Measurements from ENCODE around the gene PARL. TPM values are rescaled to one million over a fixed set of nuclear protein-coding genes. Genes with fewer than 3 reads are reported as not detected.

Gene PARL
- total and polyA plus RNA-seq, 10 of the 15 experiments (the other 5 are each of a cell fraction or from before 2014, with no cell fraction given): 49.7 to 113 (median 77.2) TPM

DNA sequence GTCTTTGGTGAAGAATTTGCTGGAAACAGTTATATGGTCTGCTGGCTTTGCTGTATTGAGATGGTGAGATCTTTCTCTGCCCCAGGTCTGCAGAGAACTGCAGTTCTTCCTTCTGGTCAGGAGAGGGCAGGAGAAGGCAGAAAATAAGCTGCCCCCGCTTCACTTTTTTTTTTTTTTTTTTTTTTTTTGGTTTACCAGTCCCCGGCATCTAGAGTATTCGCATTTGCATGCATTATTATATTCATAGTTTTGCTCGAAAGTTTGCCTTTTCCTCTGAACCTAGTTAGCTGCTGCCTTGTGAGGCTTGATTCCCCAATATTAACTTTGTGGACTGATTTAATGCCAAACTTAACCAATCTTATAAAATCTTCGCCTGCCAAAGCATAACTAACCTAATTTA lies 10.6 kb upstream of the PARL start:
- Histone ChIP-seq H3K4me2 (ENCODE audit: control insufficient read depth, insufficient read depth) (no peak overlapping the region), H3K27ac (ENCODE audit: control insufficient read depth, insufficient read depth) (no peak overlapping the region), H3K4me1 (ENCODE audit: control insufficient read depth, insufficient read depth, low read length) (peaks cover 8% of the 10 kb centered on the region; the same call in 1 of the 2 replicates), H3K36me3 (ENCODE audit: control insufficient read depth in 2 of 2, insufficient read depth in 2 of 2, low read length in 1 of 2) (no peaks in the 10 kb centered on the region), H2AFZ (ENCODE audit: control insufficient read depth, low read depth, low read length) (no peak overlapping the region), H3K9me3 (replicated peaks; ENCODE audit: control insufficient read depth, insufficient read depth, low read length) (no peaks in the 10 kb centered on the region), H3K27me3 (replicated peaks in 1 of 2; ENCODE audit: control insufficient read depth in 2 of 2, insufficient read depth in 2 of 2, low read length in 1 of 2) (no peaks in the 10 kb centered on the region), H4K20me1 (ENCODE audit: control insufficient read depth, insufficient read depth) (no peaks in the 10 kb centered on the region), H3K79me2 (ENCODE audit: control insufficient read depth, insufficient read depth, low read length) (no peaks in the 10 kb centered on the region), H3K4me3 (no peak overlapping the region), H3K9ac (ENCODE audit: control insufficient read depth, insufficient read depth, low read length) (no peak overlapping the region)
- WGBS (ENCODE audit: insufficient coverage, insufficient replicate concordance, low lambda C conversion rate, missing lambda C conversion rate): 12% methylated on average over 4 of the region's 5 CpGs
- intact Hi-C loops (cut with micrococcal nuclease; ENCODE audit: unreplicated experiment) (loop anchor here (1.0 to 10.0 kb wide), 5 partner anchors 122 to 647 kb away; partner anchors contain the start of genes ABCC5 and EIF2B5), in situ Hi-C loops (cut with MboI) (loop anchor here (10.0 kb wide), 1 partner anchor 620 kb away; no protein-coding TSS in a partner anchor)
- ChIA-PET SMC1A (ENCODE audit: uncharacterized antibody, unreplicated experiment) (interaction anchor here (0.5 to 4.3 kb wide), 22 partner anchors 10 to 1792 kb away, joined by 3 to 32 read pairs (median 3); partner anchors contain the start of genes ABCC5, EEF1AKMT4 and PARL), POLR2A (interaction anchor here (0.6 kb wide), 1 partner anchor 322 kb away, joined by 3 read pairs; no protein-coding TSS in a partner anchor), CTCF (interaction anchor here (0.5 to 4.8 kb wide), 39 partner anchors 9 to 664 kb away, joined by 3 to 84 read pairs (median 4); partner anchors contain the start of genes ABCC5, EEF1AKMT4, EIF2B5 and PARL), RAD21 (ENCODE audit: unreplicated experiment) (interaction anchor here (0.6 to 4.2 kb wide), 16 partner anchors 9 to 440 kb away, joined by 3 to 28 read pairs (median 4); partner anchors contain the start of genes ABCC5, EEF1AKMT4 and VWA5B2)
- no TSS peak for BruUV-seq (replicated peaks)
- no peak for DNase-seq (ENCODE audit: low read depth, low spot score)
- peak; percentile 85 for ATAC-seq
- FAIRE-seq: peak; percentile 87
- TF ChIP-seq, protein P1, sequence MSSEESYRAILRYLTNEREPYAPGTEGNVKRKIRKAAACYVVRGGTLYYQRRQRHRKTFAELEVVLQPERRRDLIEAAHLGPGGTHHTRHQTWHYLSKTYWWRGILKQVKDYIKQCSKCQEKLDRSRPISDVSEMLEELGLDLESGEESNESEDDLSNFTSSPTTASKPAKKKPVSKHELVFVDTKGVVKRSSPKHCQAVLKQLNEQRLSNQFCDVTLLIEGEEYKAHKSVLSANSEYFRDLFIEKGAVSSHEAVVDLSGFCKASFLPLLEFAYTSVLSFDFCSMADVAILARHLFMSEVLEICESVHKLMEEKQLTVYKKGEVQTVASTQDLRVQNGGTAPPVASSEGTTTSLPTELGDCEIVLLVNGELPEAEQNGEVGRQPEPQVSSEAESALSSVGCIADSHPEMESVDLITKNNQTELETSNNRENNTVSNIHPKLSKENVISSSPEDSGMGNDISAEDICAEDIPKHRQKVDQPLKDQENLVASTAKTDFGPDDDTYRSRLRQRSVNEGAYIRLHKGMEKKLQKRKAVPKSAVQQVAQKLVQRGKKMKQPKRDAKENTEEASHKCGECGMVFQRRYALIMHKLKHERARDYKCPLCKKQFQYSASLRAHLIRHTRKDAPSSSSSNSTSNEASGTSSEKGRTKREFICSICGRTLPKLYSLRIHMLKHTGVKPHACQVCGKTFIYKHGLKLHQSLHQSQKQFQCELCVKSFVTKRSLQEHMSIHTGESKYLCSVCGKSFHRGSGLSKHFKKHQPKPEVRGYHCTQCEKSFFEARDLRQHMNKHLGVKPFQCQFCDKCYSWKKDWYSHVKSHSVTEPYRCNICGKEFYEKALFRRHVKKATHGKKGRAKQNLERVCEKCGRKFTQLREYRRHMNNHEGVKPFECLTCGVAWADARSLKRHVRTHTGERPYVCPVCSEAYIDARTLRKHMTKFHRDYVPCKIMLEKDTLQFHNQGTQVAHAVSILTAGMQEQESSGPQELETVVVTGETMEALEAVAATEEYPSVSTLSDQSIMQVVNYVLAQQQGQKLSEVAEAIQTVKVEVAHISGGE (CRISPR knock-in tag; IDR thresholded peaks at IDR 0.05): no peak
- TF ChIP-seq SMAD5 (IDR thresholded peaks at IDR 0.05; ENCODE audit: low read depth) (no peak), EGR1 (IDR thresholded peaks at IDR 0.05; ENCODE audit: borderline replicate concordance in 1 of 2, low read depth in 2 of 2, low read length in 2 of 2) (peak in 1 of 2 experiments; percentile 27; a peak in 1 of 3 replicates), SMC3 (IDR thresholded peaks at IDR 0.05; ENCODE audit: borderline replicate concordance, low read length) (peak; percentile 90), RUNX3 (IDR thresholded peaks at IDR 0.05; ENCODE audit: low read length) (peak; percentile 44; the same call in 1 of the 2 replicates), TARDBP (IDR thresholded peaks at IDR 0.05; ENCODE audit: borderline replicate concordance) (no peak), SRF (IDR thresholded peaks at IDR 0.05; ENCODE audit: low read depth in 2 of 2, low read length in 2 of 2) (no peak), POLR2AphosphoS5 (IDR thresholded peaks at IDR 0.05; ENCODE audit: low read length) (no peak), NR2C1 (IDR thresholded peaks at IDR 0.05) (no peak), FOXK2 (IDR thresholded peaks at IDR 0.05) (no peak), HCFC1 (IDR thresholded peaks at IDR 0.05; ENCODE audit: low read length) (no peak)
- TF ChIP-seq, protein P2, sequence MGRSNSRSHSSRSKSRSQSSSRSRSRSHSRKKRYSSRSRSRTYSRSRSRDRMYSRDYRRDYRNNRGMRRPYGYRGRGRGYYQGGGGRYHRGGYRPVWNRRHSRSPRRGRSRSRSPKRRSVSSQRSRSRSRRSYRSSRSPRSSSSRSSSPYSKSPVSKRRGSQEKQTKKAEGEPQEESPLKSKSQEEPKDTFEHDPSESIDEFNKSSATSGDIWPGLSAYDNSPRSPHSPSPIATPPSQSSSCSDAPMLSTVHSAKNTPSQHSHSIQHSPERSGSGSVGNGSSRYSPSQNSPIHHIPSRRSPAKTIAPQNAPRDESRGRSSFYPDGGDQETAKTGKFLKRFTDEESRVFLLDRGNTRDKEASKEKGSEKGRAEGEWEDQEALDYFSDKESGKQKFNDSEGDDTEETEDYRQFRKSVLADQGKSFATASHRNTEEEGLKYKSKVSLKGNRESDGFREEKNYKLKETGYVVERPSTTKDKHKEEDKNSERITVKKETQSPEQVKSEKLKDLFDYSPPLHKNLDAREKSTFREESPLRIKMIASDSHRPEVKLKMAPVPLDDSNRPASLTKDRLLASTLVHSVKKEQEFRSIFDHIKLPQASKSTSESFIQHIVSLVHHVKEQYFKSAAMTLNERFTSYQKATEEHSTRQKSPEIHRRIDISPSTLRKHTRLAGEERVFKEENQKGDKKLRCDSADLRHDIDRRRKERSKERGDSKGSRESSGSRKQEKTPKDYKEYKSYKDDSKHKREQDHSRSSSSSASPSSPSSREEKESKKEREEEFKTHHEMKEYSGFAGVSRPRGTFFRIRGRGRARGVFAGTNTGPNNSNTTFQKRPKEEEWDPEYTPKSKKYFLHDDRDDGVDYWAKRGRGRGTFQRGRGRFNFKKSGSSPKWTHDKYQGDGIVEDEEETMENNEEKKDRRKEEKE (IDR thresholded peaks at IDR 0.05): no peak
- TF ChIP-seq, protein P3, sequence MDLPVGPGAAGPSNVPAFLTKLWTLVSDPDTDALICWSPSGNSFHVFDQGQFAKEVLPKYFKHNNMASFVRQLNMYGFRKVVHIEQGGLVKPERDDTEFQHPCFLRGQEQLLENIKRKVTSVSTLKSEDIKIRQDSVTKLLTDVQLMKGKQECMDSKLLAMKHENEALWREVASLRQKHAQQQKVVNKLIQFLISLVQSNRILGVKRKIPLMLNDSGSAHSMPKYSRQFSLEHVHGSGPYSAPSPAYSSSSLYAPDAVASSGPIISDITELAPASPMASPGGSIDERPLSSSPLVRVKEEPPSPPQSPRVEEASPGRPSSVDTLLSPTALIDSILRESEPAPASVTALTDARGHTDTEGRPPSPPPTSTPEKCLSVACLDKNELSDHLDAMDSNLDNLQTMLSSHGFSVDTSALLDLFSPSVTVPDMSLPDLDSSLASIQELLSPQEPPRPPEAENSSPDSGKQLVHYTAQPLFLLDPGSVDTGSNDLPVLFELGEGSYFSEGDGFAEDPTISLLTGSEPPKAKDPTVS (IDR thresholded peaks at IDR 0.05; ENCODE audit: low read depth, low read length): peak; percentile 44; the same call in 1 of the 2 replicates
- TF ChIP-seq, protein P4, sequence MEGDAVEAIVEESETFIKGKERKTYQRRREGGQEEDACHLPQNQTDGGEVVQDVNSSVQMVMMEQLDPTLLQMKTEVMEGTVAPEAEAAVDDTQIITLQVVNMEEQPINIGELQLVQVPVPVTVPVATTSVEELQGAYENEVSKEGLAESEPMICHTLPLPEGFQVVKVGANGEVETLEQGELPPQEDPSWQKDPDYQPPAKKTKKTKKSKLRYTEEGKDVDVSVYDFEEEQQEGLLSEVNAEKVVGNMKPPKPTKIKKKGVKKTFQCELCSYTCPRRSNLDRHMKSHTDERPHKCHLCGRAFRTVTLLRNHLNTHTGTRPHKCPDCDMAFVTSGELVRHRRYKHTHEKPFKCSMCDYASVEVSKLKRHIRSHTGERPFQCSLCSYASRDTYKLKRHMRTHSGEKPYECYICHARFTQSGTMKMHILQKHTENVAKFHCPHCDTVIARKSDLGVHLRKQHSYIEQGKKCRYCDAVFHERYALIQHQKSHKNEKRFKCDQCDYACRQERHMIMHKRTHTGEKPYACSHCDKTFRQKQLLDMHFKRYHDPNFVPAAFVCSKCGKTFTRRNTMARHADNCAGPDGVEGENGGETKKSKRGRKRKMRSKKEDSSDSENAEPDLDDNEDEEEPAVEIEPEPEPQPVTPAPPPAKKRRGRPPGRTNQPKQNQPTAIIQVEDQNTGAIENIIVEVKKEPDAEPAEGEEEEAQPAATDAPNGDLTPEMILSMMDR (IDR thresholded peaks at IDR 0.05 in 2 of 3, conservative IDR thresholded peaks at IDR 0.05 in 1 of 3; ENCODE audit: control insufficient read depth in 2 of 3, extremely low read depth in 1 of 3, insufficient read depth in 1 of 3, low read depth in 3 of 3, low read length in 3 of 3): peak; percentile 79 to 91 (median 89)
